Immature natural killer cell (primary cell): ENCODE measurements around the gene MEIKIN. TPM values are rescaled to one million over a fixed set of nuclear protein-coding genes. Genes with fewer than 3 reads are reported as not detected.

ENCODE experiments used
- DNase-seq, 3 donors: peaks; one replicate each; pipeline ENCODE4 v3.0.0; 2022; ENCODE audit warnings: mixed read lengths in 1 of 3
- H3K27ac Mint-ChIP-seq, 6 donors: one replicate each; pipeline ENCODE4 v1.8.0; 2020; ENCODE audit warnings: mixed read lengths in 6 of 6, mild to moderate bottlenecking in 5 of 6, inconsistent platforms in 4 of 6, moderate library complexity in 3 of 6
- H3K27me3 Mint-ChIP-seq, 3 donors: one replicate each; pipeline ENCODE4 v1.8.0; 2020 to 2021; ENCODE audit warnings: low read depth in 3 of 3, mild to moderate bottlenecking in 3 of 3, mixed read lengths in 3 of 3, moderate library complexity in 3 of 3, inconsistent platforms in 1 of 3
- H3K36me3 Mint-ChIP-seq, 3 donors: one replicate each; pipeline ENCODE4 v1.8.0; 2020; ENCODE audit warnings: mixed read lengths in 3 of 3, inconsistent platforms in 2 of 3, mild to moderate bottlenecking in 2 of 3
- H3K4me1 Mint-ChIP-seq, 2 donors: one replicate each; pipeline ENCODE4 v1.8.0; 2020; ENCODE audit warnings: inconsistent platforms in 2 of 2, mild to moderate bottlenecking in 2 of 2, mixed read lengths in 2 of 2, moderate library complexity in 1 of 2
- H3K4me3 Mint-ChIP-seq, 5 donors: one replicate each; pipeline ENCODE4 v1.8.0; 2020; ENCODE audit warnings: mild to moderate bottlenecking in 5 of 5, mixed read lengths in 5 of 5, inconsistent platforms in 3 of 5, moderate library complexity in 3 of 5
- H3K9me3 Mint-ChIP-seq, 6 donors: one replicate each; pipeline ENCODE4 v1.8.0; 2020; ENCODE audit warnings: mild to moderate bottlenecking in 6 of 6, mixed read lengths in 6 of 6, inconsistent platforms in 4 of 6, moderate library complexity in 3 of 6
- polyA plus RNA-seq, 3 donors: library from polyadenylated mRNA; unstranded; fragments of 300-500 nt; fragmentation: Illumina TruSeq; gene quantifications; one replicate each; pipeline ENCODE4 v1.2.3, GENCODE V29; 2021

The MEIKIN gene
- polyA plus RNA-seq, 3 donors from 2014 or later = 0.72 TPM; not detected in 2

- Mint-ChIP-seq H3K27me3 (peaks cover 0 to 2% (median 2%) of the 10 kb centered on the region in 3 donors), H3K36me3 (no peaks in the 10 kb centered on the region), H3K27ac (no peak overlapping the region), H3K4me1 (no peaks in the 10 kb centered on the region), H3K4me3 (no peak overlapping the region), H3K9me3 (no peaks in the 10 kb centered on the region)
- DNase-seq = no peak
Observed at GRCh38 chr5:131957721-131958441, 12.4 kb upstream of the MEIKIN start.

- Mint-ChIP-seq H3K4me3 (no peak overlapping the region), H3K36me3 (no peaks in the 10 kb centered on the region), H3K4me1 (no peaks in the 10 kb centered on the region), H3K9me3 (no peaks in the 10 kb centered on the region), H3K27me3 (peaks cover 0 to 2% (median 0%) of the 10 kb centered on the region in 3 donors), H3K27ac (no peak overlapping the region)
- no peak for DNase-seq
Observed at GRCh38 chr5:131953969-131954368, 8.5 kb upstream of the MEIKIN start.

GRCh38 chr5:131952301-131952857 is 6.9 kb upstream of the MEIKIN start:
- Mint-ChIP-seq H3K4me1 (no peaks in the 10 kb centered on the region), H3K36me3 (no peaks in the 10 kb centered on the region), H3K27me3 (peaks cover 0 to 4% (median 2%) of the 10 kb centered on the region in 3 donors), H3K4me3 (no peak overlapping the region), H3K9me3 (no peaks in the 10 kb centered on the region), H3K27ac (no peak overlapping the region)
- no peak for DNase-seq

GRCh38 chr5:131950706-131951105 is 5.2 kb upstream of the MEIKIN start:
- no peaks in the 10 kb centered on the region for H3K4me1 Mint-ChIP-seq
- DNase-seq = no peak
- H3K27me3 Mint-ChIP-seq = peaks cover 0 to 4% (median 3%) of the 10 kb centered on the region in 3 donors
- no peak overlapping the region for H3K27ac Mint-ChIP-seq
- H3K36me3 Mint-ChIP-seq = no peaks in the 10 kb centered on the region
- no peak overlapping the region for H3K4me3 Mint-ChIP-seq
- H3K9me3 Mint-ChIP-seq = no peaks in the 10 kb centered on the region

GRCh38 chr5:131947445-131947844 is 2.0 kb upstream of the MEIKIN start:
- no peaks in the 10 kb centered on the region for H3K36me3 Mint-ChIP-seq
- H3K4me3 Mint-ChIP-seq = no peak overlapping the region
- H3K4me1 Mint-ChIP-seq = no peaks in the 10 kb centered on the region
- H3K27ac Mint-ChIP-seq = no peak overlapping the region
- no peaks in the 10 kb centered on the region for H3K9me3 Mint-ChIP-seq
- peaks cover 0 to 4% (median 3%) of the 10 kb centered on the region in 3 donors for H3K27me3 Mint-ChIP-seq
- DNase-seq = no peak

- no peak overlapping the region for H3K27ac Mint-ChIP-seq
- no peaks in the 10 kb centered on the region for H3K4me1 Mint-ChIP-seq
- no peaks in the 10 kb centered on the region for H3K9me3 Mint-ChIP-seq
- no peak overlapping the region for H3K4me3 Mint-ChIP-seq
- no peaks in the 10 kb centered on the region for H3K36me3 Mint-ChIP-seq
- no peak for DNase-seq
- peaks cover 2 to 7% (median 3%) of the 10 kb centered on the region in 3 donors for H3K27me3 Mint-ChIP-seq
Observed at GRCh38 chr5:131944702-131945550, 537 bp downstream of the MEIKIN start.

GRCh38 chr5:131943916-131944315 is 1.5 kb downstream of the MEIKIN start:
- no peaks in the 10 kb centered on the region for H3K9me3 Mint-ChIP-seq
- DNase-seq = no peak
- H3K4me1 Mint-ChIP-seq = no peaks in the 10 kb centered on the region
- H3K27ac Mint-ChIP-seq = no peak overlapping the region
- H3K27me3 Mint-ChIP-seq = peaks cover 2 to 7% (median 3%) of the 10 kb centered on the region in 3 donors
- H3K36me3 Mint-ChIP-seq = no peaks in the 10 kb centered on the region
- H3K4me3 Mint-ChIP-seq = no peak overlapping the region

GRCh38 chr5:131942016-131942415 is 3.4 kb downstream of the MEIKIN start:
- H3K4me3 Mint-ChIP-seq = no peak overlapping the region
- no peak for DNase-seq
- H3K9me3 Mint-ChIP-seq = no peaks in the 10 kb centered on the region
- no peak overlapping the region for H3K27ac Mint-ChIP-seq
- peaks cover 2 to 3% (median 2%) of the 10 kb centered on the region in 3 donors for H3K27me3 Mint-ChIP-seq
- no peaks in the 10 kb centered on the region for H3K4me1 Mint-ChIP-seq
- no peaks in the 10 kb centered on the region for H3K36me3 Mint-ChIP-seq

- Mint-ChIP-seq H3K27ac (no peak overlapping the region), H3K27me3 (peaks cover 0 to 4% (median 3%) of the 10 kb centered on the region in 3 donors), H3K36me3 (no peaks in the 10 kb centered on the region), H3K9me3 (no peaks in the 10 kb centered on the region), H3K4me1 (no peaks in the 10 kb centered on the region), H3K4me3 (no peak overlapping the region)
- no peak for DNase-seq
Observed at GRCh38 chr5:131939690-131940345, 5.6 kb downstream of the MEIKIN start.

GRCh38 chr5:131932235-131932634 is 13.2 kb downstream of the MEIKIN start:
- no peak overlapping the region for H3K27ac Mint-ChIP-seq
- H3K4me3 Mint-ChIP-seq = no peak overlapping the region
- DNase-seq = no peak
- H3K27me3 Mint-ChIP-seq = peaks cover 5 to 23% (median 9%) of the 10 kb centered on the region in 3 donors
- H3K36me3 Mint-ChIP-seq = peaks cover 4 to 17% (median 5%) of the 10 kb centered on the region in 3 donors
- no peaks in the 10 kb centered on the region for H3K4me1 Mint-ChIP-seq
- H3K9me3 Mint-ChIP-seq = peaks cover 8 to 39% (median 30%) of the 10 kb centered on the region in 6 donors

- peaks cover 7 to 25% (median 9%) of the 10 kb centered on the region in 3 donors for H3K27me3 Mint-ChIP-seq
- DNase-seq = no peak
- H3K27ac Mint-ChIP-seq = no peak overlapping the region
- no peak overlapping the region for H3K4me3 Mint-ChIP-seq
- no peaks in the 10 kb centered on the region for H3K4me1 Mint-ChIP-seq
- H3K36me3 Mint-ChIP-seq = peaks cover 9 to 23% (median 12%) of the 10 kb centered on the region in 3 donors
- peaks cover 10 to 55% (median 45%) of the 10 kb centered on the region in 6 donors for H3K9me3 Mint-ChIP-seq
Observed at GRCh38 chr5:131928957-131929356, 16.5 kb downstream of the MEIKIN start.

GRCh38 chr5:131926168-131926567 is 19.3 kb downstream of the MEIKIN start:
- Mint-ChIP-seq H3K27me3 (peaks cover 6 to 20% (median 7%) of the 10 kb centered on the region in 3 donors), H3K4me1 (no peaks in the 10 kb centered on the region), H3K9me3 (peaks cover 10 to 53% (median 45%) of the 10 kb centered on the region in 6 donors), H3K4me3 (no peak overlapping the region), H3K27ac (no peak overlapping the region), H3K36me3 (peaks cover 9 to 23% (median 12%) of the 10 kb centered on the region in 3 donors)
- no peak for DNase-seq

GRCh38 chr5:131916481-131916880 is 29.0 kb downstream of the MEIKIN start:
- no peaks in the 10 kb centered on the region for H3K9me3 Mint-ChIP-seq
- H3K27me3 Mint-ChIP-seq = peaks cover 0 to 8% (median 0%) of the 10 kb centered on the region in 3 donors
- no peaks in the 10 kb centered on the region for H3K4me1 Mint-ChIP-seq
- no peak for DNase-seq
- no peak overlapping the region for H3K27ac Mint-ChIP-seq
- H3K4me3 Mint-ChIP-seq = no peak overlapping the region
- H3K36me3 Mint-ChIP-seq = no peaks in the 10 kb centered on the region
